Upper lobe of left lung (tissue), 6 donors: Measurements from ENCODE around the gene IKZF4. TPM values are rescaled to one million over a fixed set of nuclear protein-coding genes. Genes with fewer than 3 reads are reported as not detected.
"Not testable (repeated sequence)": the region's sequence is repeated elsewhere in the genome, so short reads cannot be mapped to it uniquely, and the experiment has no call there.

Experiments
- ATAC-seq, 2 donors: fragments of 200-7000 bp; cut with Tn5 transposase; one replicate each; pipeline ENCODE4 v1.9.1; 2022; ENCODE audit warnings: mild to moderate bottlenecking in 2 of 2, moderate library complexity in 2 of 2; ENCODE audit not compliant: low FRiP score in 2 of 2
- DNase-seq, 2 donors: peaks; one replicate each; pipeline ENCODE4 v3.0.0-alpha.2; 2019 to 2020
- H3K27ac ChIP-seq, 4 donors: fragments of 200-600 bp; sonication (generic); one replicate each; pipeline ENCODE4 v1.5.1; 2016 to 2019
- H3K27me3 ChIP-seq, 4 donors: fragments of 200-600 bp; sonication (generic); one replicate each; pipeline ENCODE4 v1.5.1; 2017 to 2019
- H3K36me3 ChIP-seq, 4 donors: fragments of 200-600 bp; sonication (generic); one replicate each; pipeline ENCODE4 v1.5.1; 2016 to 2019
- H3K4me1 ChIP-seq, 4 donors: fragments of 200-600 bp; sonication (generic); one replicate each; pipeline ENCODE4 v1.5.1; 2018 to 2019
- H3K4me3 ChIP-seq, 4 donors: fragments of 200-600 bp; sonication (generic); one replicate each; pipeline ENCODE4 v1.5.1; 2017 to 2019; ENCODE audit warnings: mild to moderate bottlenecking in 2 of 4, moderate library complexity in 1 of 4
- H3K9me3 ChIP-seq, 4 donors: fragments of 200-600 bp; sonication (generic); one replicate each; pipeline ENCODE4 v1.5.1; 2018 to 2019
- EP300 ChIP-seq, 4 donors: sonication (generic); formaldehyde crosslinking; IDR thresholded peaks; one replicate each; pipeline ENCODE4 v1.5.1; 2017; ENCODE audit warnings: antibody characterized with exemption in 4 of 4, control low read depth in 2 of 4
- POLR2A ChIP-seq, 4 donors: fragments of 450-650 bp; IDR thresholded peaks; one replicate each; pipeline ENCODE4 v1.5.1; 2016 to 2017; ENCODE audit warnings: antibody characterized with exemption in 4 of 4, mild to moderate bottlenecking in 2 of 4
- POLR2AphosphoS5 ChIP-seq, 2 donors: sonication (generic); formaldehyde crosslinking; IDR thresholded peaks; one replicate each; pipeline ENCODE4 v1.5.1; 2017; ENCODE audit warnings: antibody characterized with exemption in 2 of 2
- WGBS, 2 donors: methylation state at CpG; one replicate each; pipeline ENCODE4 v1.1.5; 2017 to 2018; 5-methylcytosine and 5-hydroxymethylcytosine counted together
- total RNA-seq, 6 donors: library from RNA; depleted of rRNA in 4 of 6; stranded (reverse); fragments of >200 nt in 4 of 6; gene quantifications; one replicate each; pipeline versions ENCODE4 v1.1.0 to v1.2.1, GENCODE V29; 2016 to 2021
- TF ChIP-seq, protein P1 (sequence below), 6 experiments: fragments of 450-650 bp in 4 of 6; fragments of 200-600 bp in 2 of 6; sonication (generic) in 2 of 6; IDR thresholded peaks; one replicate each; pipeline ENCODE4 v1.5.1; 2016 to 2019; ENCODE audit warnings: antibody characterized with exemption in 6 of 6
- donor health status: DM: no; HTN: no; CAD: no; lungs with moderate emphysema.
- donor health status: DM: no; HTN: yes; CAD: no; lungs with severe emphysema.

Gene IKZF4
- total RNA-seq, 6 donors from 2014 or later = 5.6 to 23.0 (median 9.3) TPM

DNA sequence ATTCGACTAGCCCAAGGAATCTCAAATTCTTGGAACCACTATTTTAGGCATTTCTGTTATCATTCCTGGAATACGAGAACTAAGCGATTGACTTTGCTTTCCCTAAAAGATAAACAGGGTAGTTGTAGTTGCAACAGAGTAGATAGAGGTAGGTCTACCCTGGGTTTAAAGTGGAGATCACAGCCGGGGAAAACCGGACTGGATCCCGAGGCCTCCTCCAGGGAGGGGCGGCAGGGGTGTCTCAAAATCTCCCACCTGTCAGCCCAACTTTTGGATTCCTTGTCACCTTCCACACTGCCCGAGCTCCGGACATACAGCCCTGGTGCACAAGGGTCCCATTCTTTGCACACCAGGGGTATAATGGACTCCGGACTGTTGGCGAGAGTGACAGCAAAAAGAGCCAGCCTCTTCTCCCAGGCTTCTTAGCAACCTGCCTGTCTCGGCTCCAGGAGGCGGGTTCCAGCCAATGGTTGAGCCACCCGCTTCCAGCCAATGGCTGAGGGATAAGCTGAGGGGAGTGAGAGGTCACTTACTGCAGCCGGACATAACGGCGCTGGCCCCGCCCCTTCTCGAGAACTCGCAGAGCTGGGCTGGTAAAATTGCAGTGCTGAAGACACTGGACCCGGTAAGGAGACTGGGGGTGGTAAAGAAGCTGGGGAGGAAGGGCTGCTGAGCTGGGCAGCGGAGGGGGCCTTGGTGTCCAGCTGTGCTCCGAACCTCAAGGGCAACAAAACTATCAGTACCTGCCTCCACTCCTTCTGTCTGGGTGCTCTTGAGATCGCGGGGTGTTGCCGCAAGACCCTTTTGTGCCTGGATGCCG lies 23.9 kb upstream of the IKZF4 start, which contains the start of gene SUOX:
TSS of gene SUOX (plus strand) at position 562 of the 820 bp plus-strand sequence. CDS start 4,946 bp downstream, outside the sequence.
- peak; percentile 89 to 99 for DNase-seq
- ATAC-seq = peak; percentile 99 to 100

DNA sequence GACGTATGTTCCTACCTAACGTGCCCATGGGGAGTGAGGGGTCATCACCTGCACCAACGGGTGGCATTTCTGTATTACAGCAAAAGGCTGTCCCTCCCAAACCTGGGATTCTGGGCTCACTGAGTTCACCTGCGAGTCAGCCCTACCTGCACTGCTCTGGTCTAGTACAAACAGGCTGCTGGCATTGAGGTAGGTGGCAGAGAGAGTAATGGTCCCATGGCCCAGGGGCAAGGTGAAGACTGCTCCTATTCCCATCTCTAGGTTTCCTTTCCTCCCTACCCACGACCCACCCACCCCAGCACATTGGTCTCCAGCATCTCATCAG lies 23.3 kb upstream of the IKZF4 start:
- H3K27ac ChIP-seq = peak overlapping the region; percentile 68 to 88 (median 82)
- peaks cover 12 to 46% (median 27%) of the 10 kb centered on the region in 4 donors for H3K36me3 ChIP-seq
- ATAC-seq (peak; percentile 1 to 58), DNase-seq (no peak)
- H3K27me3 ChIP-seq = no peaks in the 10 kb centered on the region
- H3K9me3 ChIP-seq = no peaks in the 10 kb centered on the region
- TF ChIP-seq EP300 (IDR thresholded peaks at IDR 0.05) (no peak), POLR2A (IDR thresholded peaks at IDR 0.05) (no peak), POLR2AphosphoS5 (IDR thresholded peaks at IDR 0.05) (no peak)
- TF ChIP-seq, protein P1, sequence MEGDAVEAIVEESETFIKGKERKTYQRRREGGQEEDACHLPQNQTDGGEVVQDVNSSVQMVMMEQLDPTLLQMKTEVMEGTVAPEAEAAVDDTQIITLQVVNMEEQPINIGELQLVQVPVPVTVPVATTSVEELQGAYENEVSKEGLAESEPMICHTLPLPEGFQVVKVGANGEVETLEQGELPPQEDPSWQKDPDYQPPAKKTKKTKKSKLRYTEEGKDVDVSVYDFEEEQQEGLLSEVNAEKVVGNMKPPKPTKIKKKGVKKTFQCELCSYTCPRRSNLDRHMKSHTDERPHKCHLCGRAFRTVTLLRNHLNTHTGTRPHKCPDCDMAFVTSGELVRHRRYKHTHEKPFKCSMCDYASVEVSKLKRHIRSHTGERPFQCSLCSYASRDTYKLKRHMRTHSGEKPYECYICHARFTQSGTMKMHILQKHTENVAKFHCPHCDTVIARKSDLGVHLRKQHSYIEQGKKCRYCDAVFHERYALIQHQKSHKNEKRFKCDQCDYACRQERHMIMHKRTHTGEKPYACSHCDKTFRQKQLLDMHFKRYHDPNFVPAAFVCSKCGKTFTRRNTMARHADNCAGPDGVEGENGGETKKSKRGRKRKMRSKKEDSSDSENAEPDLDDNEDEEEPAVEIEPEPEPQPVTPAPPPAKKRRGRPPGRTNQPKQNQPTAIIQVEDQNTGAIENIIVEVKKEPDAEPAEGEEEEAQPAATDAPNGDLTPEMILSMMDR (IDR thresholded peaks at IDR 0.05) = no peak
- peaks cover 10 to 32% (median 15%) of the 10 kb centered on the region in 4 donors for H3K4me1 ChIP-seq
- WGBS, 2 donors = 0 to 7% methylated on average over 3 to 5 of the region's 5 CpGs
- H3K4me3 ChIP-seq = peak overlapping the region; percentile 59 to 84 (median 63)

More for the DNA sequence above, 23.9 kb upstream of the IKZF4 start, which contains the start of gene SUOX:
- Histone ChIP-seq H3K9me3 (no peaks in the 10 kb centered on the region), H3K4me1 (peaks cover 10 to 32% (median 15%) of the 10 kb centered on the region in 4 donors), H3K36me3 (peaks cover 16 to 46% (median 30%) of the 10 kb centered on the region in 4 donors), H3K4me3 (peak within 1 kb of the TSS; percentile 59 to 84 (median 63)), H3K27ac (peak within 1 kb of the TSS; percentile 68 to 88 (median 82)), H3K27me3 (no peaks in the 10 kb centered on the region)
- TF ChIP-seq EP300 (IDR thresholded peaks at IDR 0.05) (no peak), POLR2A (IDR thresholded peaks at IDR 0.05) (peak in 3 of 4 donors; percentile 30 to 79 (median 69)), POLR2AphosphoS5 (IDR thresholded peaks at IDR 0.05) (peak; percentile 44 to 80)
- TF ChIP-seq, protein P1 (IDR thresholded peaks at IDR 0.05) = peak in 1 of 6 experiments; percentile 6
- 1 to 5% methylated on average over 20 to 27 of the region's 27 CpGs for WGBS, 2 donors

DNA sequence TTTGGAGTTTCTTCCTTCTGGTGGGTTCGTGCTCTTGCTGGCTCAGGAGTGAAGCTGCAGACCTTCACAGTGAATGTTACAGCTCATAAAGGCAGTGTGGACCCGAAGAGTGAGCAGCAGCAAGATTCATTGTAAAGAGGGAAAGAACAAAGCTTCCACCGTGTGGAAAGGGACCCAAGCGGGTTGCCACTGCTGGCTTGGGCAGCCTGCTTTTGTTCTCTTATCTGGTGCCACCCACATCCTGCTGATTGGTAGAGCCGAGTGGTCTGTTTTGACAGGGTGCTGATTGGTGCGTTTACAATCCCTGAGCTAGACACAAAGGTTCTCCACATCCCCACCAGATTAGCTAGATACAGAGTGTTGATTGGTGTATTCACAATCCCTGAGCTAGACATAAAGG lies 21.3 kb upstream of the IKZF4 start:
- not testable (repeated sequence) for ATAC-seq
- 65 to 73% methylated on average over 6 of the region's 6 CpGs for WGBS, 2 donors

DNA sequence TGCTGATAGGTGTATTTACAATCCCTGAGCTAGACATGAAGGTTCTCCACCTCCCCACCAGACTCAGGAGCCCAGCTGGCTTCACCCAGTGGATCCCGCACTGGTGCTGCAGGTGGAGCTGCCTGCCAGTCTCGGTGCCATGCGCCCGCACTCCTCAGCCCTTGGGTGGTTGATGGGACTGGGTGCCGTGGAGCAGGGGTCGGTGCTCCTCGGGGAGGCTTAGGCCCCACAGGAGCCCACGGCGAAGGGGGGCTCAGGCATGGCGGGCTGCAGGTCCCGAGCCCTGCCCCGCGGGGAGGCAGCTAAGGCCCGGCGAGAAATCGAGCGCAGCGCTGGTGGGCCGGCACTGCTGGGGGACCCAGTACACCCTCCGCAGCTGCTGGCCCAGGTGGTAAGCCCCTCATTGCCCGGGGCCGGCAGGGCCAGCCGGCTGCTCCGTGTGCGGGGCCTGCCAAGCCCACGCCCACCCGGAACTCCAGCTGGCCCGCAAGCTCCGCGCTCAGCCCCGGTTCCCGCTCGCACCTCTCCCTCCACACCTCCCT lies 20.8 kb upstream of the IKZF4 start:
- peaks cover 10 to 32% (median 15%) of the 10 kb centered on the region in 4 donors for H3K4me1 ChIP-seq
- H3K9me3 ChIP-seq, H3K4me3 ChIP-seq, H3K27ac ChIP-seq, ATAC-seq, H3K27me3 ChIP-seq: not testable (repeated sequence)
- H3K36me3 ChIP-seq = peaks cover 0 to 44% (median 18%) of the 10 kb centered on the region in 4 donors
- WGBS, 2 donors = 93 to 94% methylated on average over 31 to 33 of the region's 33 CpGs
- DNase-seq = peak in 1 of 2 donors; percentile 74

More for the DNA sequence above, 21.3 kb upstream of the IKZF4 start:
- not testable (repeated sequence) for H3K9me3 ChIP-seq, DNase-seq, H3K27me3 ChIP-seq, H3K27ac ChIP-seq, H3K4me3 ChIP-seq
- H3K36me3 ChIP-seq = peaks cover 0 to 44% (median 17%) of the 10 kb centered on the region in 4 donors
- peaks cover 10 to 32% (median 15%) of the 10 kb centered on the region in 4 donors for H3K4me1 ChIP-seq

DNA sequence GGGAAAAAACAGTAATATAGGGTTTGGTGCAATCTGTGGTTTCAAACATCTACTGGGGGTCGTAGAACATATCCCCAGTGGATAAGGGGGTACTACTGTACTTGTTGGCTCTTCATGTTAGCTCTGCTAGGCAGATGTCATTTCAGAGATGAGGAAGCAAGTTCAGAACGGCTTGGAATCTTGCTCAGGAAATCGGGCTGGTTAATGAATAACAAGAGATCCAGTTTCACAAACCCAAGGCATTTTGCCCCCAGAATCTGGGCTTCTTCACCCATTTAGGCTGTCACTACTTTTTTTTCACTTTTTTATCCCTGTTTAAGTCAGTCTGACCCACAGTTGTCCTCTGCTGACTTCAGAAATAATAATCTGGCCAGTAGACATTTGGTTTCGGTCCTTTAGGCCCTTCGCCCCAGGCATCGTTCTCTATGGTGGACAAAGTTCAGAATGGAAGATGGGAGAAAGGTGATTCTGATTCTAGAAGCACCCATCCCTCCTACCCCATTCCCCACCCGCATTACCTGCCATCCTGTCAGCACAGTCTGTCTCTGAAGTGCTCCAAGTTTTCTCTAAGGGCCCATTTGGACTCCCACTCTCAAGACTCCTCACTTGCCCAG lies 19.2 kb upstream of the IKZF4 start:
- TF ChIP-seq POLR2AphosphoS5 (IDR thresholded peaks at IDR 0.05) (no peak), POLR2A (IDR thresholded peaks at IDR 0.05) (no peak), EP300 (IDR thresholded peaks at IDR 0.05) (no peak)
- TF ChIP-seq, protein P1 (IDR thresholded peaks at IDR 0.05) = no peak
- H3K9me3 ChIP-seq = no peaks in the 10 kb centered on the region
- H3K27me3 ChIP-seq = no peaks in the 10 kb centered on the region
- no peak overlapping the region for H3K4me3 ChIP-seq
- peaks cover 8 to 32% (median 12%) of the 10 kb centered on the region in 4 donors for H3K4me1 ChIP-seq
- DNase-seq (no peak), ATAC-seq (no peak)
- H3K27ac ChIP-seq = no peak overlapping the region
- WGBS, 2 donors = 76 to 82% methylated on average over 7 of the region's 7 CpGs
- H3K36me3 ChIP-seq = peaks cover 0 to 40% (median 18%) of the 10 kb centered on the region in 4 donors

DNA sequence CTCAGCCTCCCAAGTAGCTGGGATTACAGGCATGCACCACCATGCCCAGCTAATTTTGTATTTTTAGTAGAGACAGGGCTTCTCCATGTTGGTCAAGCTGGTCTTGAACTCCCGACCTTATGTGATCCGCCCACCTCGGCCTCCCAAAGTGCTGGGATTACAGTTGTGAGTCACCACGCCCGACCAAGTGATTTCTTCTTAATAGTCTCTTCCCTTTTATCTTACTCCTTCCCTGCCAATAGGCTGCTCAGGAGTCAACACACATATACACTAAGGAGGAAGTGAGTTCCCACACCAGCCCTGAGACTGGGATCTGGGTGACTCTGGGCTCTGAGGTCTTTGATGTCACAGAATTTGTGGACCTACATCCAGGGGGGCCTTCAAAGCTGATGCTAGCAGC lies 17.5 kb upstream of the IKZF4 start:
- peaks cover 4 to 27% (median 9%) of the 10 kb centered on the region in 4 donors for H3K4me1 ChIP-seq
- WGBS, 2 donors = 89 to 94% methylated on average over 5 of the region's 5 CpGs
- H3K27ac ChIP-seq, H3K9me3 ChIP-seq, DNase-seq, ATAC-seq, H3K27me3 ChIP-seq, H3K4me3 ChIP-seq: not testable (repeated sequence)
- peaks cover 0 to 40% (median 18%) of the 10 kb centered on the region in 4 donors for H3K36me3 ChIP-seq
